ENCODE measurements around the gene DDRGK1.

DDRGK1 gene

GRCh38 chr20:3172933-3173609 lies 31.4 kb downstream of the DDRGK1 start, which contains the start of gene LZTS3:
Gene LZTS3, minus strand, starts transcription at chr20:3173549. Its CDS starts 6,386 bp downstream, at chr20:3167163.
- TF ChIP-seq EZH2 (IDR thresholded peaks at IDR 0.05; ENCODE audit: borderline replicate concordance, low read length) (no peak), CTCF (IDR thresholded peaks at IDR 0.05; ENCODE audit: low read length) (no peak)
- Histone ChIP-seq H3K9me2 (ENCODE audit: low read depth, low read length) (no peaks in the 10 kb centered on the region), H2AFZ (ENCODE audit: low read length) (peak within 1 kb of the TSS; percentile 35; the same call in 1 of the 2 replicates)

GRCh38 chr20:3172126-3172932 lies 32.2 kb downstream of the DDRGK1 start:
- peak overlapping the region; percentile 89 for H3K4me2 ChIP-seq (ENCODE audit: low read length)
- no peaks in the 10 kb centered on the region for H3K27me3 ChIP-seq (ENCODE audit: insufficient read depth, low read length)
- H3K36me3 ChIP-seq (ENCODE audit: insufficient read depth, low read length), result no peaks in the 10 kb centered on the region
- H3K27ac ChIP-seq (ENCODE audit: low read depth, low read length, poor library complexity, severe bottlenecking), result no peak overlapping the region
- H3F3A ChIP-seq (ENCODE audit: insufficient read depth, low read length), result no peaks in the 10 kb centered on the region
- TF ChIP-seq CTCF (IDR thresholded peaks at IDR 0.05; ENCODE audit: low read length) (no peak), EZH2 (IDR thresholded peaks at IDR 0.05; ENCODE audit: borderline replicate concordance, low read length) (no peak)
- H4K20me1 ChIP-seq (ENCODE audit: insufficient read depth, low read length), result no peaks in the 10 kb centered on the region
- H3K9ac ChIP-seq (ENCODE audit: low read length), result no peak overlapping the region
- no peaks in the 10 kb centered on the region for H3K9me2 ChIP-seq (ENCODE audit: low read depth, low read length)
- no peaks in the 10 kb centered on the region for H3K9me3 ChIP-seq (ENCODE audit: low read length)
- H2AFZ ChIP-seq (ENCODE audit: low read length), result no peak overlapping the region
- H3K4me3 ChIP-seq (ENCODE audit: low read depth, low read length, poor library complexity, severe bottlenecking), result peak overlapping the region; percentile 99
- peaks cover 7% of the 10 kb centered on the region for H3K4me1 ChIP-seq (ENCODE audit: insufficient read depth, low read length, severe bottlenecking)
- no peaks in the 10 kb centered on the region for H3K79me2 ChIP-seq (ENCODE audit: insufficient read depth, low read length)

More at GRCh38 chr20:3172933-3173609, 31.4 kb downstream of the DDRGK1 start, which contains the start of gene LZTS3:
- peaks cover 11% of the 10 kb centered on the region for H3K4me1 ChIP-seq (ENCODE audit: insufficient read depth, low read length, severe bottlenecking)
- no peaks in the 10 kb centered on the region for H4K20me1 ChIP-seq (ENCODE audit: insufficient read depth, low read length)
- H3K27me3 ChIP-seq (ENCODE audit: insufficient read depth, low read length), result no peaks in the 10 kb centered on the region
- peak within 1 kb of the TSS; percentile 89 for H3K4me2 ChIP-seq (ENCODE audit: low read length)
- peak within 1 kb of the TSS; percentile 76 for H3K9ac ChIP-seq (ENCODE audit: low read length)
- no peaks in the 10 kb centered on the region for H3F3A ChIP-seq (ENCODE audit: insufficient read depth, low read length)
- H3K4me3 ChIP-seq (ENCODE audit: low read depth, low read length, poor library complexity, severe bottlenecking), result peak within 1 kb of the TSS; percentile 99
- no peaks in the 10 kb centered on the region for H3K36me3 ChIP-seq (ENCODE audit: insufficient read depth, low read length)
- H3K79me2 ChIP-seq (ENCODE audit: insufficient read depth, low read length), result no peaks in the 10 kb centered on the region
- no peaks in the 10 kb centered on the region for H3K9me3 ChIP-seq (ENCODE audit: low read length)
- no peak within 1 kb of the TSS for H3K27ac ChIP-seq (ENCODE audit: low read depth, low read length, poor library complexity, severe bottlenecking)

- no peaks in the 10 kb centered on the region for H3K36me3 ChIP-seq (ENCODE audit: insufficient read depth, low read length)
- TF ChIP-seq EZH2 (IDR thresholded peaks at IDR 0.05; ENCODE audit: borderline replicate concordance, low read length), result no peak
- TF ChIP-seq CTCF (IDR thresholded peaks at IDR 0.05; ENCODE audit: low read length), result no peak
- no peaks in the 10 kb centered on the region for H3K79me2 ChIP-seq (ENCODE audit: insufficient read depth, low read length)
- no peaks in the 10 kb centered on the region for H3K9me2 ChIP-seq (ENCODE audit: low read depth, low read length)
- no peak overlapping the region for H2AFZ ChIP-seq (ENCODE audit: low read length)
- peaks cover 7% of the 10 kb centered on the region for H3K4me1 ChIP-seq (ENCODE audit: insufficient read depth, low read length, severe bottlenecking)
- no peaks in the 10 kb centered on the region for H4K20me1 ChIP-seq (ENCODE audit: insufficient read depth, low read length)
- no peaks in the 10 kb centered on the region for H3K9me3 ChIP-seq (ENCODE audit: low read length)
- no peaks in the 10 kb centered on the region for H3F3A ChIP-seq (ENCODE audit: insufficient read depth, low read length)
- no peaks in the 10 kb centered on the region for H3K27me3 ChIP-seq (ENCODE audit: insufficient read depth, low read length)
- no peak overlapping the region for H3K4me2 ChIP-seq (ENCODE audit: low read length)
- no peak overlapping the region for H3K4me3 ChIP-seq (ENCODE audit: low read depth, low read length, poor library complexity, severe bottlenecking)
- no peak overlapping the region for H3K27ac ChIP-seq (ENCODE audit: low read depth, low read length, poor library complexity, severe bottlenecking)
- no peak overlapping the region for H3K9ac ChIP-seq (ENCODE audit: low read length)
These were observed 32.9 kb downstream of the DDRGK1 start for GRCh38 chr20:3171391-3172125.

All from OCI-LY1 (cell line).